ENCODE measurements around the gene BAZ2B.

DNA sequence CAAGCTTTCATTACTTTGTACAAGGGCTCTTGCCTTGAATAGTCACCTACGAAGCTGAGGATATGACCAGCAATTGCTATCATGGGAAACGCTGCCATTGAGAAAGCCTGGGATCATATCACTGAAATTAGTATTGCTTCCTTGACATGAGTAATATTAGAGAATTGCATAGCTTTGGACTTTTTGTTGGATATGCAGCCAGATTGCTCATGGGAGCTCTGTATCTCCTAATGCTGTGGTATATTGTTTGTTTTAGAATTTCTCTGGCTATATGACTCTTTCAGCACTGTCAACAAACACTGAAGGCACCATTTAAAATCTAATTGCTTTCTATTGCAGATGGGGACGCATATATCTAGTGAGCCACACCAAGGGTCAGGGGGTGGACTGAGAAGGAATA lies 249.8 kb downstream of the BAZ2B start:
- TF ChIP-seq POLR2A (IDR thresholded peaks at IDR 0.05; ENCODE audit: low read depth, low read length) (no peak), POLR2AphosphoS5 (IDR thresholded peaks at IDR 0.05; ENCODE audit: low read depth, low read length) (no peak), POU2F2 (IDR thresholded peaks at IDR 0.05; ENCODE audit: low read depth, low read length) (no peak), SPI1 (IDR thresholded peaks at IDR 0.05; ENCODE audit: low read depth, low read length) (no peak), TAF1 (IDR thresholded peaks at IDR 0.05; ENCODE audit: low read depth, low read length) (no peak)
